ENCODE results near the gene SCG2.

Gene SCG2

DNA sequence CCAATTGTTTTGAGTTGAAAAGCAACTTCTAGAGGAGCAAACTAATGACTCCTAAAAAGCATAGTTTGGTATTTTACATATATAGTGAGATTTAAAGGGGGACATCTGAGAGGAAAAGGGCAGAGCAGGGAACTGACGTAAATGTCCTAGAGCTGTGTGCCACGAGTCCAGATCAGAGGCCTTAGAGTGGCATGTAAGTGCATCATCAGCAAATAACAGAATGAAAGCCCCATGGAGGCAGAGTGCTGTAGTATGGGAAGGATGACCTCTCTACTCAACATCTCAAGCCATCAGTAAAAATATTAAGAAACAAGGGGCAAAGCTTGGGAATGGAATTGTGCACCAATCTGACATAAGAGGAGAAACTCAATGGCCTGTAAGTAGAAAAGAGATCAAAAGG is 31.4 kb downstream of the SCG2 start:
- TF ChIP-seq TAF1 (IDR thresholded peaks at IDR 0.05; ENCODE audit: borderline replicate concordance, insufficient read depth, low read length) (no peak), FOXP2 (optimal IDR thresholded peaks at IDR 0.05; ENCODE audit: borderline replicate concordance, extremely low read depth, extremely low read length, insufficient read depth) (no peak), SIN3A (IDR thresholded peaks at IDR 0.05; ENCODE audit: borderline replicate concordance, insufficient read depth, low read length) (no peak), POLR2AphosphoS5 (IDR thresholded peaks at IDR 0.05; ENCODE audit: low read depth, low read length) (no peak)
- TF ChIP-seq, protein P1, sequence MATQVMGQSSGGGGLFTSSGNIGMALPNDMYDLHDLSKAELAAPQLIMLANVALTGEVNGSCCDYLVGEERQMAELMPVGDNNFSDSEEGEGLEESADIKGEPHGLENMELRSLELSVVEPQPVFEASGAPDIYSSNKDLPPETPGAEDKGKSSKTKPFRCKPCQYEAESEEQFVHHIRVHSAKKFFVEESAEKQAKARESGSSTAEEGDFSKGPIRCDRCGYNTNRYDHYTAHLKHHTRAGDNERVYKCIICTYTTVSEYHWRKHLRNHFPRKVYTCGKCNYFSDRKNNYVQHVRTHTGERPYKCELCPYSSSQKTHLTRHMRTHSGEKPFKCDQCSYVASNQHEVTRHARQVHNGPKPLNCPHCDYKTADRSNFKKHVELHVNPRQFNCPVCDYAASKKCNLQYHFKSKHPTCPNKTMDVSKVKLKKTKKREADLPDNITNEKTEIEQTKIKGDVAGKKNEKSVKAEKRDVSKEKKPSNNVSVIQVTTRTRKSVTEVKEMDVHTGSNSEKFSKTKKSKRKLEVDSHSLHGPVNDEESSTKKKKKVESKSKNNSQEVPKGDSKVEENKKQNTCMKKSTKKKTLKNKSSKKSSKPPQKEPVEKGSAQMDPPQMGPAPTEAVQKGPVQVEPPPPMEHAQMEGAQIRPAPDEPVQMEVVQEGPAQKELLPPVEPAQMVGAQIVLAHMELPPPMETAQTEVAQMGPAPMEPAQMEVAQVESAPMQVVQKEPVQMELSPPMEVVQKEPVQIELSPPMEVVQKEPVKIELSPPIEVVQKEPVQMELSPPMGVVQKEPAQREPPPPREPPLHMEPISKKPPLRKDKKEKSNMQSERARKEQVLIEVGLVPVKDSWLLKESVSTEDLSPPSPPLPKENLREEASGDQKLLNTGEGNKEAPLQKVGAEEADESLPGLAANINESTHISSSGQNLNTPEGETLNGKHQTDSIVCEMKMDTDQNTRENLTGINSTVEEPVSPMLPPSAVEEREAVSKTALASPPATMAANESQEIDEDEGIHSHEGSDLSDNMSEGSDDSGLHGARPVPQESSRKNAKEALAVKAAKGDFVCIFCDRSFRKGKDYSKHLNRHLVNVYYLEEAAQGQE (IDR thresholded peaks at IDR 0.05; ENCODE audit: insufficient read depth in 1 of 2, low read depth in 2 of 2, low read length in 2 of 2): no peak

DNA sequence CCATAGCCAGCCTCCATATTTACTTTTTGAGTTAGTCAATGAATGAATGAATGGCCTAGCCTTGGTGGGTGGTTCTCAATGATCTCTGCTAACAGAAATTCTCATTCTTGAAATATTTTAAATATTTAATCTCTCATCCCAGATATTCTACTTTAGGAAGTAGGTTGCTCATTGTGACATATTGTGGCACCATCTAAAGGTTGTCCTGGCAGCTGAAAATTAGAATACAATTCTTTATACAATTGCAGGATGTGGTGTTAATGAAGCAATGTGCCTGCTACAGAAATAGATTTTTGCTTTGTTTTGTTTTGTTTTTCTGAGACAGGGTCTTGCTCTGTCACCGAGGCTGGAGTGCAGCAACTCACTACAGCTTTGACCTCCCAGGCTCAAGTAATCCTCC is 35.8 kb downstream of the SCG2 start:
- no peak for TF ChIP-seq POLR2AphosphoS5 (IDR thresholded peaks at IDR 0.05; ENCODE audit: low read depth, low read length)
- no peak for TF ChIP-seq FOXP2 (optimal IDR thresholded peaks at IDR 0.05; ENCODE audit: borderline replicate concordance, extremely low read depth, extremely low read length, insufficient read depth)
- TF ChIP-seq, protein P1 (IDR thresholded peaks at IDR 0.05; ENCODE audit: insufficient read depth in 1 of 2, low read depth in 2 of 2, low read length in 2 of 2): no peak
- TF ChIP-seq TAF1 (IDR thresholded peaks at IDR 0.05; ENCODE audit: borderline replicate concordance, insufficient read depth, low read length): no peak
- no peak for TF ChIP-seq SIN3A (IDR thresholded peaks at IDR 0.05; ENCODE audit: borderline replicate concordance, insufficient read depth, low read length)

DNA sequence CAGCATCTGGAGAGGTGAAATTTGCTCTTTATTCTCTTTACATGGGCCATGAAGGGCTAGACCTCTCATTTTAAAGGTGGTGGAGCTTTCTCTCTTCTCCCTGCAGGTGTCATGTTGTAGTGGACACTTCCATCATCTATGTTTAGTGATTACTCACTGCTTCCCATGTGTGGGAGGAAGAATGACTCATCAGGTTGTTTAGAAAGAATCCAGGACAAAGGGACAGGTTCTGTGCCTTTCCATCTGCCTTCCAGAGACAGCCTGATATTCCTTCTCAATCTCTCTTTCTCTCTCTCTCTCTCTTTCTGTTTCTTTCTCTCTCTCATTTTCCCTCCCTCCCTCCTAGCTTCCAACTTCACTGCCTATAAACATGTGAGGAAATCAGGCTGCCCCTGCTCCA is 38.7 kb downstream of the SCG2 start:
- TF ChIP-seq FOXP2 (optimal IDR thresholded peaks at IDR 0.05; ENCODE audit: borderline replicate concordance, extremely low read depth, extremely low read length, insufficient read depth) (no peak), POLR2AphosphoS5 (IDR thresholded peaks at IDR 0.05; ENCODE audit: low read depth, low read length) (no peak), TAF1 (IDR thresholded peaks at IDR 0.05; ENCODE audit: borderline replicate concordance, insufficient read depth, low read length) (peak; percentile 40; the same call in 1 of the 2 replicates), SIN3A (IDR thresholded peaks at IDR 0.05; ENCODE audit: borderline replicate concordance, insufficient read depth, low read length) (peak; percentile 59; the same call in 1 of the 2 replicates)
- TF ChIP-seq, protein P1 (IDR thresholded peaks at IDR 0.05; ENCODE audit: insufficient read depth in 1 of 2, low read depth in 2 of 2, low read length in 2 of 2): 0 out of 4 replicates have a peak, but pooled peaks of 1 of the 2 experiments have one; percentile 24

DNA sequence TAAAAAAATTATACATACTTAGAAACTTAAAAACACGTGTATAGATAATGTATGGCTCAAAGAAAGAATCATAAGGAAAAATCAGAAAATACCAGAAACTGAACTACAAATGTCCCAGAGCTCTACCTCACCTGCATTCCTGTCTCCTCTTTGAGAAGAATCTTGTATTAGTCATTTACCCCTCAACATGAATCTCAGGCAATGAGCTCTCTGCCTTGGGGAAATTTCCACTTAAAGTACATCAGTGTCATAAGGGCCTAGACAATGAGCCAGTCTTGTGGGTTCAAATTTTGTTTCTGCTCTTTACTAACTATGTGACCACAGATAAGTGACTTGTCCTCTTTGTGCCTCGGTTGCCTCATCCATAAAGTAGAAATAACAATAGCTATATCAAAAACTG is 40.1 kb downstream of the SCG2 start:
- TF ChIP-seq SIN3A (IDR thresholded peaks at IDR 0.05; ENCODE audit: borderline replicate concordance, insufficient read depth, low read length): no peak
- no peak for TF ChIP-seq POLR2AphosphoS5 (IDR thresholded peaks at IDR 0.05; ENCODE audit: low read depth, low read length)
- TF ChIP-seq FOXP2 (optimal IDR thresholded peaks at IDR 0.05; ENCODE audit: borderline replicate concordance, extremely low read depth, extremely low read length, insufficient read depth): no peak
- no peak for TF ChIP-seq TAF1 (IDR thresholded peaks at IDR 0.05; ENCODE audit: borderline replicate concordance, insufficient read depth, low read length)
- TF ChIP-seq, protein P1 (IDR thresholded peaks at IDR 0.05; ENCODE audit: insufficient read depth in 1 of 2, low read depth in 2 of 2, low read length in 2 of 2): no peak

All from PFSK-1 (cell line).